ENCODE data around the gene IGSF1. TPM values are rescaled to one million over a fixed set of nuclear protein-coding genes. Genes with fewer than 3 reads are reported as not detected.

The IGSF1 gene
- total RNA-seq, 4 donors from 2014 or later = 10.8 to 24.1 (median 14.4) TPM

DNA sequence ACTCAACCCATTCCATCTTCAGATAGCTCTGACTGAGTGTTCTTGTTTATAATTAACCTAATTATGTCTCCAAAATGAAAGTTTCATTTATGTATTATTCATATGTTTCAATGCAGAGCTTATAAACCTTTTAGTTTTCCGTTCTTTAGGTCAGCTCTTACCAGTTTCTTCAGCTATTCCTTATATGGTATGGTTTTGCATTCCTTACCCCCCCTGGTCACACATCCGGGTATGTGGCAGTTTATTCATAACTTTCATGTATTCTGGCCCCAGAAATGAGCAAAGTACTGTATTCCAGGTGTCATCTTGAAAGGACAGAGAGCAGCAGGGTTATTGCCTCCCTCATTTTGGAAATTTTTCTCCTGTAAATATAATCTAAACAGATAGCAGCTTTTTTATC, 16.8 kb upstream of the IGSF1 start:
- TF ChIP-seq, protein P1, sequence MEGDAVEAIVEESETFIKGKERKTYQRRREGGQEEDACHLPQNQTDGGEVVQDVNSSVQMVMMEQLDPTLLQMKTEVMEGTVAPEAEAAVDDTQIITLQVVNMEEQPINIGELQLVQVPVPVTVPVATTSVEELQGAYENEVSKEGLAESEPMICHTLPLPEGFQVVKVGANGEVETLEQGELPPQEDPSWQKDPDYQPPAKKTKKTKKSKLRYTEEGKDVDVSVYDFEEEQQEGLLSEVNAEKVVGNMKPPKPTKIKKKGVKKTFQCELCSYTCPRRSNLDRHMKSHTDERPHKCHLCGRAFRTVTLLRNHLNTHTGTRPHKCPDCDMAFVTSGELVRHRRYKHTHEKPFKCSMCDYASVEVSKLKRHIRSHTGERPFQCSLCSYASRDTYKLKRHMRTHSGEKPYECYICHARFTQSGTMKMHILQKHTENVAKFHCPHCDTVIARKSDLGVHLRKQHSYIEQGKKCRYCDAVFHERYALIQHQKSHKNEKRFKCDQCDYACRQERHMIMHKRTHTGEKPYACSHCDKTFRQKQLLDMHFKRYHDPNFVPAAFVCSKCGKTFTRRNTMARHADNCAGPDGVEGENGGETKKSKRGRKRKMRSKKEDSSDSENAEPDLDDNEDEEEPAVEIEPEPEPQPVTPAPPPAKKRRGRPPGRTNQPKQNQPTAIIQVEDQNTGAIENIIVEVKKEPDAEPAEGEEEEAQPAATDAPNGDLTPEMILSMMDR (IDR thresholded peaks at IDR 0.05) = no peak
- TF ChIP-seq POLR2A (IDR thresholded peaks at IDR 0.05) (no peak), EP300 (IDR thresholded peaks at IDR 0.05) (no peak)
- WGBS, 2 donors = 29 to 30% methylated on average over 2 of the region's 2 CpGs
- Histone ChIP-seq H3K4me1 (no peaks in the 10 kb centered on the region), H3K36me3 (no peaks in the 10 kb centered on the region), H3K27me3 (peaks cover 0 to 7% of the 10 kb centered on the region in 2 donors), H3K27ac (no peak overlapping the region), H3K4me3 (no peak overlapping the region), H3K9me3 (no peaks in the 10 kb centered on the region)
- no peak for DNase-seq (ENCODE audit: low spot score in 2 of 2)

DNA sequence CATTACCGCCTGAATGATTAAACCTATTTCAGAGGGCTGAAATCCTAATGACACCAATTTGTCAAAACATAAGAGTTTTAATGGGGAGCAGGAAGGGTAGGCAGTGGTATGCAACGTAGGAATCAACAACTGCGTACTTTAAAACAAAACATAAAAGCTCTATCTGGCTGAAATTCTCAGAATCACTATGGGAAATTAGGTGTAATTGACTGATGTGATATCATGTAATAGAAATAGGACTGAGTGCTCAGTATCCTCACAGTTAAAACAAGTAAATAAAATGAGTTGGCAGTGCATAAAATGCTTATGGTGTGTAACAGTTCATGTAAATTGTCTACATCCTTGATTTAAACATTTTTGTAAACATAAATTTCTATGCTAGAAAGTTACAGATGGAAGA, 13.6 kb upstream of the IGSF1 start:
- Histone ChIP-seq H3K27me3 (peaks cover 0 to 11% of the 10 kb centered on the region in 2 donors), H3K36me3 (no peaks in the 10 kb centered on the region), H3K9me3 (no peaks in the 10 kb centered on the region), H3K4me3 (no peak overlapping the region), H3K4me1 (no peaks in the 10 kb centered on the region), H3K27ac (no peak overlapping the region)
- WGBS, 2 donors = 63 to 68% methylated on average over 3 of the region's 3 CpGs
- no peak for TF ChIP-seq POLR2A (IDR thresholded peaks at IDR 0.05)
- TF ChIP-seq, protein P1 (IDR thresholded peaks at IDR 0.05) = no peak
- TF ChIP-seq EP300 (IDR thresholded peaks at IDR 0.05) = no peak
- no peak for DNase-seq (ENCODE audit: low spot score in 2 of 2)

DNA sequence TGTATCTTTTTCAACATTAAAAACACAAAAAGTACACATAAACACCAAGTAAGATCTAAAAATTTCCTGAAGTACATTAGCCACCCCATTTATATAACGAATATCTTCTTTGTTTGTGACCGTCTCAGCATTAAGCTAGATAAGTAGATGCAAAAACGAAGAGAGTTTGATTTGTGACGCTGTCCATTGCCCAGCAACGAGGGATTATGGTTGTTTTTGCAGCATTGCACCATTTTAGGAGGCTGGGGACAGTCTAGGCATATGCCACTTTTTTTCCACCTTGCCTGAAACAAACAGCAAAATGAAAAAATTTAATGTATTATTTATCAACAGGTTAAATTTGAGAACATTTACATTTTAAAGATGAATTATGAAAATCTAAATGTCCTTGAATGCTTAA, 12.0 kb upstream of the IGSF1 start:
- H3K9me3 ChIP-seq = no peaks in the 10 kb centered on the region
- TF ChIP-seq POLR2A (IDR thresholded peaks at IDR 0.05) = no peak
- no peak for TF ChIP-seq EP300 (IDR thresholded peaks at IDR 0.05)
- TF ChIP-seq, protein P1 (IDR thresholded peaks at IDR 0.05) = no peak

DNA sequence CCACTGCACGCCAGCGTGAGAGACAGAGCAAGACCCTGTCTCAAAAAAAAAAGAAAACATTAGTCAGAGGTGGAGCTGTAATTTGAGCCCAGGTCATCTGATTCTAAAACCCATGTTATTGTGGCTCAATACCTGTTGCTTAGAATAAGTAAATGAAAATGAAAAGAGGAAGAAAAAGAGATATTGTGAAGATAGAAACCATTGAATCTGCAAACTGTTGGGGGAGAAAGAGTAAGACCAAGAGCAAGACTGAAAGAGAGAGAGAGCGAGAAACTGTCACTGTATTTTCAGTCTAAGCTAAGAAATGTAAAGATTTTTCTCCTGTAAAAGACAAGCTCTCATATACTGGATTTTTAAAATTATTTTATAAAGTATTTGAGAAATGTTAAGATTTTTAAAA, 9.7 kb upstream of the IGSF1 start:
- no peaks in the 10 kb centered on the region for H3K9me3 ChIP-seq
- TF ChIP-seq, protein P1 (IDR thresholded peaks at IDR 0.05) = no peak
- TF ChIP-seq EP300 (IDR thresholded peaks at IDR 0.05) (no peak), POLR2A (IDR thresholded peaks at IDR 0.05) (no peak)

More for the DNA sequence above, 12.0 kb upstream of the IGSF1 start:
- 60 to 70% methylated on average over 5 of the region's 5 CpGs for WGBS, 2 donors
- Histone ChIP-seq H3K27me3 (peaks cover 0 to 11% of the 10 kb centered on the region in 2 donors), H3K36me3 (no peaks in the 10 kb centered on the region), H3K27ac (no peak overlapping the region), H3K4me3 (no peak overlapping the region), H3K4me1 (no peaks in the 10 kb centered on the region)
- DNase-seq (ENCODE audit: low spot score in 2 of 2) = no peak

DNA sequence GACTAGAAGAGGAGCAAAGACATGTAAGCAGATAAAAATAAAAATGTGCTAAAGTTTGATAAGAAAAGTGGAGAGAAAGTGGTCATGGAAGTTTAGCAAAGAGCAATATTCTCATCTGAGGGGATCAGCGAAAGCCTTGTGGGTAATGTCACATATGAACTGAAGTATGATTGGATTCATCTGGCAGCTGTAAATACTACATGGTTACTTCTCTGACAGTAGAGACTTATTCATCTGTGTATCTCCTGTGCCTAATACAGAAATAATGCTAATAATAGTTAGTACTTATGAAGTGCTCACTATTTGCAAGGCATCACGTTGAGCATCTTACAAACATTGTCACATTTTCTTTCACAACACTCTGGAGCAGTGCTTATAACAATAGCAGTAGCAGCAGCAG, 8.9 kb upstream of the IGSF1 start:
- WGBS, 2 donors = 81 to 83% methylated on average over 2 of the region's 2 CpGs
- TF ChIP-seq POLR2A (IDR thresholded peaks at IDR 0.05) (no peak), EP300 (IDR thresholded peaks at IDR 0.05) (no peak)
- TF ChIP-seq, protein P1 (IDR thresholded peaks at IDR 0.05) = no peak

More for the DNA sequence above, 9.7 kb upstream of the IGSF1 start:
- Histone ChIP-seq H3K4me3 (no peak overlapping the region), H3K27ac (no peak overlapping the region), H3K4me1 (no peaks in the 10 kb centered on the region), H3K27me3 (peaks cover 0 to 11% of the 10 kb centered on the region in 2 donors), H3K36me3 (no peaks in the 10 kb centered on the region)
- DNase-seq (ENCODE audit: low spot score in 2 of 2) = no peak
- 54 to 67% methylated on average over 3 of the region's 3 CpGs for WGBS, 2 donors

More for the DNA sequence above, 8.9 kb upstream of the IGSF1 start:
- no peak for DNase-seq (ENCODE audit: low spot score in 2 of 2)
- no peaks in the 10 kb centered on the region for H3K4me1 ChIP-seq
- no peak overlapping the region for H3K4me3 ChIP-seq
- no peaks in the 10 kb centered on the region for H3K36me3 ChIP-seq
- H3K9me3 ChIP-seq = no peaks in the 10 kb centered on the region
- H3K27ac ChIP-seq = no peak overlapping the region
- peaks cover 0 to 11% of the 10 kb centered on the region in 2 donors for H3K27me3 ChIP-seq
